K562 (cell line): ENCODE results near the gene E2F7.

Experiments
- ATF2 ChIP-seq: sonication (generic); formaldehyde crosslinking; IDR thresholded peaks from 2 replicates; pipeline ENCODE4 v1.8.1; 2022; ENCODE audit warnings: missing genetic modification reagents
- CBX2 ChIP-seq: fragments of 200-600 bp; sonication (generic); IDR thresholded peaks from one replicate; pipeline ENCODE4 v1.6.1; 2012; ENCODE audit warnings: mild to moderate bottlenecking, low read length, inconsistent platforms; ENCODE audit not compliant: insufficient read depth, poor library complexity, severe bottlenecking
- CTCF ChIP-seq, 3 experiments: IDR thresholded peaks in 2 of 3; conservative IDR thresholded peaks in 1 of 3; 2 replicates each; pipeline ENCODE4 v1.5.1; 2011 to 2012; ENCODE audit warnings: low read length in 3 of 3, mild to moderate bottlenecking in 3 of 3, control low read depth in 2 of 3, improper control_type of control experiment in 1 of 3, inconsistent platforms in 1 of 3, low read depth in 1 of 3, mixed read lengths in 1 of 3, moderate library complexity in 1 of 3; ENCODE audit not compliant: insufficient read depth in 2 of 3
- ELK1 ChIP-seq: sonication (generic); formaldehyde crosslinking; IDR thresholded peaks from 2 replicates; pipeline ENCODE4 v1.8.1; 2022; ENCODE audit warnings: missing genetic modification reagents
- GTF2E2 ChIP-seq: fragments of 200-800 bp; sonication (Bioruptor generic); IDR thresholded peaks from 2 replicates; pipeline ENCODE4 v1.6.1; 2016; ENCODE audit warnings: missing genetic modification characterization, missing compliant biosample characterization
- HIVEP1 ChIP-seq: fragments of 250-450 bp; sonication (Bioruptor Pico); IDR thresholded peaks from 2 replicates; pipeline ENCODE4 v1.4.0; 2020; ENCODE audit warnings: mild to moderate bottlenecking
- HNRNPUL1 ChIP-seq: fragments of 200-400 bp; formaldehyde crosslinking; IDR thresholded peaks from 2 replicates; pipeline ENCODE4 v1.6.1; 2017; ENCODE audit warnings: low read length
- NFRKB ChIP-seq: fragments of 450-650 bp; IDR thresholded peaks from 2 replicates; pipeline ENCODE4 v1.6.1; 2016; ENCODE audit warnings: low read depth
- RCOR1 ChIP-seq, 2 experiments: IDR thresholded peaks; 2 replicates each; pipeline ENCODE4 v1.6.1; 2012; ENCODE audit warnings: low read depth in 2 of 2, low read length in 2 of 2, borderline replicate concordance in 1 of 2, improper control_type of control experiment in 1 of 2
- RFX5 ChIP-seq: IDR thresholded peaks from 2 replicates; pipeline ENCODE4 v1.6.1; 2011; ENCODE audit warnings: low read depth, mild to moderate bottlenecking, improper control_type of control experiment, low read length
- SRF ChIP-seq, 2 experiments: fragments of 250-450, 450-650 bp in 1 of 2; sonication (Bioruptor Pico) in 1 of 2; sonication (generic) in 1 of 2; formaldehyde crosslinking; IDR thresholded peaks; 2 replicates each; pipeline versions ENCODE4 v1.5.0 to v1.5.1; 2020 to 2022; ENCODE audit warnings: mild to moderate bottlenecking in 1 of 2, missing genetic modification reagents in 1 of 2
- ZNF143 ChIP-seq: sonication (generic); formaldehyde crosslinking; IDR thresholded peaks from 2 replicates; pipeline ENCODE4 v1.9.0; 2022; ENCODE audit warnings: mild to moderate bottlenecking, missing genetic modification reagents
- ZNF518B ChIP-seq: fragments of 250-450 bp; sonication (Bioruptor Pico); IDR thresholded peaks from 2 replicates; pipeline ENCODE4 v1.5.0; 2021; ENCODE audit warnings: mild to moderate bottlenecking, moderate library complexity

GRCh38 chr12:77003246-77003645 lies 62.1 kb downstream of the E2F7 start:
- TF ChIP-seq HNRNPUL1, result no peak
- TF ChIP-seq RCOR1 (IDR thresholded peaks at IDR 0.05; ENCODE audit: borderline replicate concordance in 1 of 2, low read depth in 2 of 2, low read length in 2 of 2), result no peak
- TF ChIP-seq GTF2E2 (tag), result no peak
- TF ChIP-seq ZNF518B (CRISPR knock-in tag), result no peak
- no peak for TF ChIP-seq ZNF143
- no peak for TF ChIP-seq CBX2
- TF ChIP-seq HIVEP1 (CRISPR knock-in tag), result no peak
- TF ChIP-seq NFRKB, result no peak
- no peak for TF ChIP-seq CTCF (IDR thresholded peaks at IDR 0.05 in 2 of 3, conservative IDR thresholded peaks at IDR 0.05 in 1 of 3; ENCODE audit: insufficient read depth in 2 of 3, low read depth in 1 of 3, low read length in 3 of 3)
- no peak for TF ChIP-seq ATF2 (CRISPR knock-in tag)
- TF ChIP-seq ELK1 (CRISPR knock-in tag), result no peak
- no peak for TF ChIP-seq SRF (CRISPR knock-in tag; IDR thresholded peaks at IDR 0.05)
- no peak for TF ChIP-seq RFX5
